Hematopoietic multipotent progenitor cell treated with erythropoietin and hydrocortisone succinate and interleukin-3 and kit ligand, for 6 days (in vitro differentiated cells): Measurements from ENCODE around the gene ANK3.

Experiments used
- DNase-seq: peaks from one replicate; pipeline ENCODE4 v3.0.0-alpha.2; 2015

ANK3 gene

GRCh38 chr10:60023155-60023877, 366.4 kb downstream of the ANK3 start:
- DNase-seq: peak; percentile 77

- DNase-seq: no peak
These were observed 368.3 kb downstream of the ANK3 start for GRCh38 chr10:60021361-60021760.

- DNase-seq: no peak
These were observed 372.9 kb downstream of the ANK3 start for GRCh38 chr10:60016794-60017193.

GRCh38 chr10:60009710-60010383, 379.8 kb downstream of the ANK3 start:
- no peak for DNase-seq

GRCh38 chr10:60009276-60009675, 380.4 kb downstream of the ANK3 start:
- DNase-seq: no peak

GRCh38 chr10:60008816-60009215, 380.9 kb downstream of the ANK3 start:
- no peak for DNase-seq

- no peak for DNase-seq
These were observed 383.6 kb downstream of the ANK3 start for GRCh38 chr10:60006062-60006461.

- no peak for DNase-seq
These were observed 385.8 kb downstream of the ANK3 start for GRCh38 chr10:60003651-60004523.

- no peak for DNase-seq
These were observed 388.9 kb downstream of the ANK3 start for GRCh38 chr10:60000747-60001146.

GRCh38 chr10:59997827-59998525, 391.7 kb downstream of the ANK3 start:
- DNase-seq: no peak

- DNase-seq: no peak
These were observed 393.8 kb downstream of the ANK3 start for GRCh38 chr10:59995862-59996261.

GRCh38 chr10:59993931-59994330, 395.7 kb downstream of the ANK3 start:
- DNase-seq: no peak

- peak; percentile 80 for DNase-seq
These were observed 398.0 kb downstream of the ANK3 start for GRCh38 chr10:59991661-59992060.

GRCh38 chr10:59991117-59991516, 398.6 kb downstream of the ANK3 start:
- no peak for DNase-seq

- no peak for DNase-seq
These were observed 404.0 kb downstream of the ANK3 start for GRCh38 chr10:59985639-59986038.

GRCh38 chr10:59984415-59984814, 405.3 kb downstream of the ANK3 start:
- no peak for DNase-seq

GRCh38 chr10:59980356-59980755, 409.3 kb downstream of the ANK3 start:
- DNase-seq: no peak

- DNase-seq: no peak
These were observed 412.2 kb downstream of the ANK3 start for GRCh38 chr10:59977486-59977885.

- DNase-seq: no peak
These were observed 412.8 kb downstream of the ANK3 start for GRCh38 chr10:59976909-59977308.
